ENCODE data around the gene MEGF6. TPM values are rescaled to one million over a fixed set of nuclear protein-coding genes. Genes with fewer than 3 reads are reported as not detected.

The MEGF6 gene
- total and polyA plus RNA-seq, 2 of the 8 experiments (the other 6 are each of a cell fraction or from before 2014, with no cell fraction given), result 4.1 to 14.8 TPM

- TF ChIP-seq SAP30 (IDR thresholded peaks at IDR 0.05; ENCODE audit: insufficient read depth, insufficient replicate concordance, low read length), result no peak
Observed at GRCh38 chr1:3474421-3474820, 136.9 kb downstream of the MEGF6 start (continued).

Data from H1 (cell line).